Umbilical cord (tissue), 2 donors: ENCODE measurements around the gene MINDY4B. TPM values are rescaled to one million over a fixed set of nuclear protein-coding genes. Genes with fewer than 3 reads are reported as not detected.
A peak's percentile ranks its signal among the peaks of the same experiment; 100 is the strongest.

Source experiments
- DNase-seq: peaks from one replicate; pipeline ENCODE4 v3.0.0-alpha.2; 2015; ENCODE audit warnings: low spot score
- total RNA-seq: library from RNA; depleted of rRNA; stranded (reverse); fragments of >200 nt; gene quantifications from one replicate; pipeline ENCODE4 v1.2.3, GENCODE V29; 2014; ENCODE audit warnings: low replicate concordance; ENCODE audit not compliant: insufficient read depth

Gene MINDY4B
- not detected for total RNA-seq

DNA sequence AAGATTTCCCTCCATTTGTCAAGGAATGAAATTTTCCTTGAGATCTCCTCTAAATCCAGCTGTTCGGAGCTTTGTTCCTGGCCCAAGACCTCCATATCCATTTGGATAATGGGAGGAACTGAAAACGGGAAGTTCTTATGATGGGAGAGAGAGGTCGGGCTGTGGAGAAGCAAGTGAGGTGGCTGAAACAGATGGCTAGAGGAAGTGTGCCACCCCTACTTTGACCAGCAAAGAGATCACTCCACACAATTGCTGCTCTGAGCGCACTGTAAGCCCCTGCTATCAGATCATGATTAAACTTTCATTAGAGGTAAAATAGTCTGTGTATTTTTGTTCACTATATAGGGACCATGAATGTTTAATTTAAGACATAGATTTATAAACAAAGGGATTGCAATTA, at the start of gene MINDY4B:
TSS of gene MINDY4B (minus strand) at position 101 of the 400 bp plus-strand sequence. CDS start at position 101, 0 bp downstream.
- DNase-seq = no peak

DNA sequence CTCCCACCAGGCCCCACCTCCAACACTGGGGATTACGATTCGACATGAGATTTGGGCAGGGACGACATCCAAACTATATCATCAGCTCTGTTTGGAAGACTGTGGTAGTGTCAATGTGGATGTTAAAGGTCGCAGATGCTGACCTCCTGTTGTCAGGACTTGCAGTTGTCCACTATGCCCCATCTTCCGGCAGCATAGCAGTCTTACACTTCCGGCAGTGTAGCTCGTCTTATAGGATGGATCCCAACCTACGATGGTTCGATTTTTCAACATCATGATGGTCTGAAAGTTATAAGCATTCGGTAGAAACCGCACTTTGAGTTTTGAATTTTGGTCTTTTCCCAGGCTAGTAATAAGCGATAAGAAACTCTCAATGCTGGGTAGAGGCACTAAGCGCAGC, 46.7 kb upstream of the MINDY4B start:
- no peak for DNase-seq

DNA sequence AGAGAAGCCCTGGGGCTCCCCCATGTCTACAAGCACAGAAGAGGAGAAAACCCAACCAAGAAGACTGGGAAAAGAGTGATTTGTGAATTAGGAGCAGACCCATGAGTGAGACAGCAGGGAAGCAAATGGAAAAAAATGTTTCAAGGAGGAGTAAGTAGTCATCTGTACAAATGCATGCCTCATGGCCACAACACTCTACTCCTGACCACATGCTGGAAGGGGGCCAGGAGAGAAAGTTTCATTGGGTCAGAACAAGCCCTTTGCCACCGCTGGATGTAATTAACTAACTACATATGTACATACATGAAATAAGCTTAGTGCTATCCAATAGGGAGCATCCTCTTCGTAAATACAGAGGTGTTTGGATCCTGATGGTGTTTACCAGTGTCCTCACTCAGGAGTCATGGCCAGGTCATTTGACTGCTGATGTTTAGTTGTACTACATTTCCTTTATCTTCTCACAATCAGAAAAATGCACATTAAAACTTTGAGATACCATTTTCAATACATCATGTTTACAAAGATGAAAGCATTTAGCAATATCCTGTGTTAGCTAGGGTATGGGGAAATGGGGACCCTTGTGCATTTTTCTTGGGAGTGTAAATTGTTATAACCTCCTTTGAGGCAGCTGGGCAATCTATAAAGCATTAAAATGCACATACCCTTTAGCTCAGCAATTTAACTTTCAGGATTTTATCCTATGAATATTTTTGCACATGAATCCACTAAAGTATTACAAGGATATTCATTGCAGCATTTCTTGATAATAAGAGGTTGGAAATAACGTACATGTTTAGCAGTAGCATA, 40.2 kb upstream of the MINDY4B start:
- DNase-seq = no peak

DNA sequence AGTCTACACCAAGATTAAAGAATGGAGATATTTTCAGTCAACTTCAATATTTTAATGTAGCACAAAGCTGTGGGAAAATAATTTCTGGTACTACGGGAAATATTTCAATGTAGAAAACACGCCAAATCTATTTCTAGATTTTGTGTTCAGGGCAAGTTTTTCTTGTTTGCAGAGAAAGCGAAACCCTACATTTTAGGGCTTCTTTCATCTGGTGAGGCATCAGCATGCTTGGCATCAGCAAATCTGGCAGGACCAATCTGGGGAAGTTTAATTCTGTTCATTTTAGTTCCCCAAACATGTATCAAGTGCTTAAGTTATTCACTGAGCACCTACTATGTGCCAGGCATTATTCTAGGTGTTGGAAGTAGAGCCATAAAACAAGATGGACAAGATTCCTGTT, 37.0 kb upstream of the MINDY4B start:
- DNase-seq = no peak

DNA sequence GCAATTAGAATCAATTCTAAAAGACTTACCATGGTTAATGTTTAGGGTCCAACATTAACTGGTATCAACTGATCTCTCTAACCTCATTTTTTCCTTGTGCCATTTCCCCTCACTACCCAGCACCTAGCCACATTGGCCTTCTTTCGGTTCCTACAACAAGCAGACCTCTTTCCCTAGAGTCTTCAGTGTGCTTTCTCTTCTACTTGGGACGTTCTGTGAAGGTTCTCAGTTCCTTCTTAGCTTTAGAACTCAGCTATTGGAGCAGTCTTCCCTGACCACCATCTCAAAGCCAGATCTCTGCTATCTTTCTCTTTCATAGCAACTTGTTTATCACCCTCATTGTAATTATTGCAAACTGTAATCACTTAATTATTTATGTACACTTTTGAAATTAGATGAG, 31.5 kb upstream of the MINDY4B start:
- no peak for DNase-seq

DNA sequence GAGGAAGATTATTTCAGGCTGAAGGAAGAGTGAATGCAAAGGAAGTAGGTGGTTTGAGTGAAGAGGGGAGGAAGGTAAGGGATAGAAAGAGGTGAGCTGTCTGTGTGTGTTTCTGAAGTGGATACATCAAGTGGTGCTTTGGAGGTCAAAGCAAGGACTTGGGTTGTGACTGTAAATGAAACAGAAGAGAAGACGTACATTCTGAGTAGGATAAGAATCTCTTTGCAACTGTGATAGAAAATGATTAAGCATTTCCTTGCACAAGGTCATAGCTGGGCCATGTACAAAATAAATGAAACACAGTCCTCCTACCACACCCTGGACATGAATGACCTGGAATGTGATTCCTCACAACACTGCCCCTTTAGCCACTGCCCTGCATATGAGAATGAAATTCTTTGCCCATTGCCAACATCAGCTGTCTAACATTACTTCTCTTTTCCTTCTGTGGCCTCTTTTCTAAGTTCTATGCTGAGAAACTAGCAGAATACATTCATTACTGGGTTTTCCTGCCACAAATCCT, 28.3 kb upstream of the MINDY4B start:
- DNase-seq = peak; percentile 57

DNA sequence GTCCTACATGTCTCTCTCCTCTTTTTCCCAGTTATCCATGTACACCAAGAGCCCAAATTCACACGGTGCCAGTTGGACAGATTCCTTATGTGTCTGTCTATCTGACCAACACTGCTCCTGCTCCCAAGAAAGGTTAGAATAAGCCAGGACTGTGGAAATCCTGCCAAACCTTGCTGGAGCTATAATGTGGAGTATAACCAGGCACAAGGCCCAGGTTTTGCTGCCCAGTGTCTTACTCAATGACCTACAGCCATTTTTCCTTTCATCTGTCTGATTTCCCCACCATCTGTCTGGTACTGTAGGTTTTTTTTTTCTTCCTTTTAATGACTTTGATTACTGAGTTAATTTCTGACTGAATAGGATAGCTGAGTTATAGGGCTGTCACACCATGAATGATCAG, 26.5 kb upstream of the MINDY4B start:
- no peak for DNase-seq

DNA sequence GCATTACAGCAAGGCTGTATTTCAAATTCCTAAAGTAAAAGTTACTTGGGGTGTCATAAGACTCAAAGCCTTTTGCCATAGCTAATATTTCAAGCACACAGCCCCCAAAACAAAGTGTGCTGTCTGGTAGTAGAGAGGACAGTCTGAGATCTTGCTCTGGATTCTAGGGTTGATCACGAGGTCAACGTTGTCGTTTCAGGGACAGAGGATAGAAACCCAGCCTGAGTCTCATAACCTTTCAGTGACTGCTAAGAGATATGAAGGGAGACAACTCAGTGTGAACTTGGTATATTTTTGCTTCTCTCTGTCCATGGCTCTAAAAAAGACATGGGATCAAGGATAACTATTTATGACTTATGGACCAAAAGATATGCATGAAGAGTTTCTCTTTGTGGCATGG, 25.6 kb upstream of the MINDY4B start:
- no peak for DNase-seq

DNA sequence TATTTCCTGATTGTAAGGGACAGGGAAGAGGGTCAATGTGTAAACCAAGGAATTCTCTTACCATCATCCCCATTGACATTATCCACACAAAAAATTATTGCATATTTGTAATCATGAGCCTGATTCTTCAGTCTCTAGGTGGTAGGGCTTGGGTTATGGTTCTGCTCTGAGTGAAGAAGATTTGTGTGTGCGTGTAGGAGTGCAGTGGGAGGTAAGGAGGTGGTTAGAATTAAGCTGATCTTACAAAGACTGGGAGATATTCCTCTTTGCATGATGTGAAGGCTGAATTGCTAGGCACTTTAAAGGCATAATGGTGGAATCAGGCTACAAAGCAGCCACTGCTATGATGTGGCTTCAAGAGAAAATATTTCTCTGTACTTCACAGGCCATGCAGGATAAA, 23.0 kb upstream of the MINDY4B start:
- DNase-seq = no peak

DNA sequence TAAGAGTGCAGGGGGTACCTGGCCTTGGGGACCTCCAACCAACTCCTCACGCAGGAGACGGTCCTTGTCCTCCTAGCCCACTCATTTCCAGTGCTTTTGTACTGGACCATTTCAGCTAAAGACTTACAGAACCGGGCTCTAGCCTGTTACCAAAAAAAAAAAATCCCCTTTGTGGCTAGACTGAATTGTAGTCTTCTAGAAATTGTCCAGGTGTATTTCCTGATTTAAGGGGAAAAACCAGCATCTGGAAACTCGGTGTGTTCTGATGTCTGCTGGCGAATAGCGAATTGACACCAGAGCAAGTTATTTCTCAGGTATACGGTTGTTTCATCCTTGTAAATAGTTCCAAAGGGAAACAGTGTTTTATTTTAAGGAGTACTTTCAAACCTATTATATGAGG, 21.1 kb upstream of the MINDY4B start:
- no peak for DNase-seq

DNA sequence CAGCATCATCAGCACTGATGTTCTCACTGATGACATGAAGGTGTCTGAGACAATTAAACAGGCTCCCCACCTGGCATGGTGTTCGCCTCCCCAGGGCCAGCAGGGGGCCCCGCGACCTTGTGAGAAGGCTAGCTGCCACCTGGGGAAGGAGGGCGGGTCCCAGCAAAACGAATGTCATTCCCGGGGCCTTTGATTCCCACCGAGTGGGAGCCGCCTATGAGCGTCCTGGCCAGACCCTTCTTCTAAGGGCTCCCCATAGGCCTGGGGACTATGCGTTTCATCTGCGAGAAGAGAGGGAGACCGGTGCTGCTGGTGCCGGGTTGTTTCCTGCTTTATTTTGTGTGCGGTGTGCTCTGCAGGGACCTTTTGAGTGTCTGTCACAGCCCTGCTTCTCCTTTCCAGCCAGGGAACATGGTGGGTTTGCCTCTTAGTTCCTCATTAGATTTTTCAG, 20.5 kb upstream of the MINDY4B start:
- peak; percentile 9 for DNase-seq

DNA sequence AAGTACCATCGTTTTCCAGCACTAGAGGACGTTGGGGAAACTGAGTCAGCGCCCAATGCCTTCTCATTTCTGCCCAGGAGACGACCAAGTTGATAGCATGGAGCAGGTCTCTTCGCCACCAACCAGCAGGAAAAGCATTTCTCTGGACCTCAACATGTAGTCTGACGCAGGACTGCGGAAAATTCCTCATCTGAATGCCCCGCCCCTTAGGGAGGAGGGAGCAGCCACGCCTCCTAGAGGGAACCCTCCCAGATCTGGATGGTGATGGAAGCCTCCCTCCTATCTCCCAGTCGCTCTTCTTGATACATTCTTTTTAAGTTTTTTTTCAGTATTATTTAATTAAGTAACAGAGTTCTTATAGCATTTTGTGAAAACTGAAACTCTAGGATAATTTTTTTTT, 17.4 kb upstream of the MINDY4B start:
- DNase-seq = no peak

DNA sequence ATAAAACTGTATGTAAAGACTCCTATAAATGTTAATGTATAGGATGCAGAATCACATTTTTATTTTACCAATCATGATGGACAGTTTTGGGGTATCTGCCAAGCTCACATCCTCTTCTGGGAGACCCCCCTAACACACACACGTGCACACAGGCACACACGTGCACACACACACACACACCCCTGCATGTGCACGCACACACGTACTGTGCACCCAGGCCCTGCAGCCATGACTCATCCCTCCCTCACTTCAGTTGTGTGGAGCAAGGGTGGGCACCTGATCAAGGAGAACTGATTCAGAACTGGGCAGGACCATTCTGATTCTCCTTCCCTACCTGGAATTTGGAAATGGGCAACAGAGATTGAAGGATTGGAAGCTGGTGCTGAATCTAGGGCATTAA, 16.0 kb upstream of the MINDY4B start:
- no peak for DNase-seq

DNA sequence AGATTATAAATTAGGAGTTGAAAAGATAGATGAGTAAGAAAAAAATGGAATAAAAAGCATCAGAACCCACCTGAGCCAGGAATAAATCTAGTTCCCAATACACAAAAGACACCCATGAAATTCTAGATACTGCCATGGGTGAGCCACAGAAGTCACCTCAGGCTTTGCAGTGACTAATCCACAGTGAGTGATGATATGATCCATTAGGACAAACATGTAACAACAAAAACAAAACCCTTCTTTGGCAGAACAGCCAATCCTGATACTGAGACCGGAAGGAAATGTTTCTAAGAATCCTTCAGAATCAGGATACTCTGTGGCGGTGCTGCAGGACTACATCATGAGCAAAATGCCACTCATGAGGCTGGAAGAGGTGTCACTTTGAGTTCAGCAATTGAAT, 15.0 kb upstream of the MINDY4B start:
- DNase-seq = no peak

DNA sequence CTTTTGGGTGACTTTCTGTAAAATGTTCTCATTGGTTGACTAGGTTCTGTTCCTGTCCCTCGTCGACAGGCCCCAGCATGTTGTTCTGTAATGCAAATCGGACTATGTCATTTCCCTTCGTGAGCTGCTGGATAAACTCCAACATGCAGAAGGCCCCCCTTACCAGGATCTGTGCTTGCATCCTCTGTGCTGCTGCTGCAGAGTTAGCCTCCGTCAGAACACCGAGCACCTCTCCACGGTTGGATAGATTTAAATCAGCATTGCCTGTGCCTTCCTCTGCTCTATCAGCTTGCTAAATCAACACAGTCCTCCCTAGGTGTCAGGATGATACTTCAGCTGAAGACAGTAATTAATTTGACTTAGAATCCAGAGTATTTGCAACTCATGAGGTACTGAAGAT, 12.7 kb upstream of the MINDY4B start:
- no peak for DNase-seq

DNA sequence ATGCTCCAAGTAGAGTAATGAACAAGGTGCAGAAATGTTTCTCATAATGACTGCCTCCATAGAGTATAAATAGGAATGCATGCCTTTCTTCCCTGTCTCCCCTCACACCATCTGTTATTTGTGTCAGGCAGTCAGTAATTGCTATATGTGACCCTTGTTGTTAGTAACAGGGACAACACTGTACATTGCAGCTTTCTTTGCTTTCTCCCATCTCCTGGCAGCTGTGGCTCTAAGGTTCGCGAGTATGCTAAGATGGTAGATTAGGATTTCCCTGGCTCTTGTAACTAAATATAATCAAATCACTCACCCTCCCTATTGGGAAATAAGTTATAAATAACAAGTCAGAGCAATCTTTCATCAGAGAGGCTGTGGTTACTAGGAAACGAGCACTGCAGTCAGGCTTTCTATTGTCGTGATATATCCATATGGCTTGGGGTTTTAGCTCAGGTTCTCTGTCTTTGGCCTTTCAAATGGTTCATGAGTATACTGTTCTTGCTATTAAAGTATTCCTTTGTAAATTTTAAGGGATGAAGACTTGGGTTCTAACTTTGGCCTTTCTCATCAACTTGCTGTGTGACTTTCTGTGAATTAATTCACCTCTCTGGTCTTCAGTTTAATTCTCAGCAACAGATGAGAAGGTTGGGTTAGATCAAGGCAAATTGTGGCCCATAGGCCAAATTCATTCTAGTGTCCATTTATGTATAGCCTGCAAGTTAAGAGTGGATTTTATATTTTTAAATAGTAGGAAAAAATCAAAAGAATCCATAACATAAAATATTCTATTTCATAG, 8.1 kb upstream of the MINDY4B start:
- no peak for DNase-seq

DNA sequence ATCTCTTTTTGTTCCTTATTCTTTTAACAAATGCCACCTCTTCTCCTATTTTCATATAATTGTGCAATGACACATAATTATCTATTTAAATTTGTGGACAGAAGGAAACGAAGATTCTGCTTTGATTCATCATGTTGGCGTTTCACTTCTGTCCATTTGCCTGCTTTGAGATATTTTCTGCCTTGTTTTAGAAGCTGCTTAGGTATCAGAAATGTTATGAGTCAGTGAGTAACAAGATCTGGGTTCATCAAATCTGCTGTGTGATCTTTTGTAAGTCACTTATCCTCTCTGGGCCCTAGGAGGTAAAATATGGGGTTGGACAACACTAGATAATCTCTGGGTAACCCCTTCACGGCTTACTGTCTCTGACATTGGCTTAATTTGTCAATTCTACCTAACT, 7.3 kb upstream of the MINDY4B start:
- DNase-seq = peak; percentile 4

DNA sequence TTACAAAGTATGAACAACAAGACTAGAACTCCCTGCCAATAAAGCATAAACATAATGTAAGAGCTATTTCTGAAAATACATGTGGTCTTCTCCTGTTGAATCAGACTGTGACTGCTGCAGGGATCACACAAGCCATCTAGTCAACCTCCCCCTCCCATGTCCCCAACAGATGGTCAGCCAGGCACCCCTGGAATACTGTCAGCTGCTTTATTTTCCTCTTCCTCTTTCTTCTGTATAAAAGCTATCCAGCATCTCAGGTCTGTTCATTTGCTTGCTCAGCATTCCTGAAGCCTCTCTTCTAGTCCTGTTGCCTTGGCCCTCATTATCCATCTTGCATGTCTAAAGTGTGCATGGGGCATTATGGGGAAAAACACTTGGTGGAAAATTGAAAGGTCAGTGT, 6.5 kb upstream of the MINDY4B start:
- DNase-seq = no peak

DNA sequence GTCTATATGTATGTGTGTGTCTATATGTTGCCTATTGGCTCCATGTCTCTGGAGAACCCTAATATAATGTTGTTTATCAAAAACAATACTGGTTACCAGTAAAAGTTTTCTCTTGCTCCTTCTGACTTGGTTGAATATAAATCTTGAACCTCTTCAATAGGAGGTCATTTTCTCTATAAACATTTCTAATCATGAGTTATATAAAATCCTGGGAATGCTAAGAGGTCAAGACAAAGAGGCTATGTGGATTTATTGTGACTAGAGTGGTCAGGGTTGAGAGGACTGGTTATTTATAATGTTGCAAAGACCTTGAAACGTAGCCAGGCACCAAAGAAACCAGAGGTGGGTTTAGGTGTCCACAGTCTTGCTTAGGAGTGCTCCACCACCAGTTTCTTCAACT, 1.2 kb upstream of the MINDY4B start:
- DNase-seq = no peak

DNA sequence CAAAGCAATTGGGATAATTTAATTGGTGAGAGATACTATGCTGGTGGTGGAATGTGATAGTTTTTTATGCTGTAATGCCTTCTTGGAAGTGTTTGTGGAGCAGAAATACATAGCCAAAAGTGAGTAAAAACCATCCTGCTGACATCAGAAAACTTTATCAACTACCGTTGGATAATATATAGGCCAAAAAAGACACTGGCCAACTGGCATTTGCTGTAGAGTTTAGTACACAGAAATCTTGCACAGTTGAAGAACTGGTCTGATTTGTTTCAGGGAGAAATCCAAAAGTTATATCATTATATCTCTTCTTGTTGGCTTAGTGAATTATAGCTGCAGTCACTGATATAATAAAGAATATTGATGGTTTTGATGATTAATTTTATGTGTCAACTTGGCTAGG, 507 bp upstream of the MINDY4B start:
- no peak for DNase-seq

DNA sequence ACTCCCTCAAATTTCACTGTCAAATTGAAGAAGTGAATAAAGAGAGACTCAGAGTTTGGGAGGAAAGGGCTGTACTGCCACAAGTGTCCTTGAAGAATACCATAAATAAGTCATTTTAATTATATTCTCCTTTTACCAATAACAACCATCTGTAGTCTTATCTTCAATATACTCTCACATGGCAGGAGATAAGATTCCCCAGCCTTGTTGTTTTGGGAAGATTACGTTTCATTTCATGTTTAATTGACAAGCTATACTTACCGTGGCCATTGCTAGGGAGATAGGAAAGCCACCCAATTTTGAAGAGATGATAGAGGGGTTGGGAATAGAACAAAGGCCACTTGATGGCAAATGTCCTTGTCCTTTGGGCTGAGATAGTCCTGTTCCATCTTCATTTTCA, 2.3 kb downstream of the MINDY4B start:
- DNase-seq = no peak

DNA sequence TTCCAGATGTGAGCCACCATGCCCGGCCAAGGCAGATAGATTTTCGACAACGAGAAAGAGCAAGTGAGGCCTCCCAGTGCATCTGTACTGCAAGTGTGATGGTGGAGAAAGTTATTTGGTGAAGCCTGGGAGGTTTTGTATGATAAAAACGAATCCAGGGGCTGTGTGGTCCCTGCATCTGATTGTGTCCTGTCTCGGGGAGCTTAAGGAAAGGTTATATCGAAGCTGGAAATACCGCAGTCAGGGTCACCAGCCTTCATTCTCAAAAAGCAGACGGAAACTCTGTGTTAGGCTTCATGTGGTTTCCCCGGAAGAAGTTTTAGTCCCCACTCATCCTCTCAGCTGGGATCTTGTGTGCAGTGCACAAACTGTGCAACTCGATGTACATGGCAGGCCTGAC, 3.4 kb downstream of the MINDY4B start:
- DNase-seq = no peak

DNA sequence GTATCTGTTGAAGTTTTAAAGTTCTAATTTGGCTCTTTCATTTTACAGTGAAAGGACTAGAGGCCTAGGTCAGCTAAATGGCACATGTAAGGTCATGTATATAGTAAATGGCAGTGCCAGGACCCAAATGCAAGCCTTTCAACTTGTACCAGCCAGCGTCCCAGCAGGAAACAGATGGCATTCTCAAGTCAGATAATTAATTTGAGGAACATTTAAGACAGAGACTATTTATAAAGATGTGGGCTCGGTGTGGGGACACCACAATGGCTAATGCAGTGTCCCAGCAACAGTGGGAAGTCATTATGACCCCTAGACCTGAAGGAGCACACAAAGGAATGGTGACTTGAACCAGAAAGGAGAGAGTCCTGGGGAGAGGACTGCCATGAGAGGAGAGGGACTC, 6.1 kb downstream of the MINDY4B start:
- no peak for DNase-seq
